ENCODE measurements around the gene VAV3. TPM values are rescaled to one million over a fixed set of nuclear protein-coding genes. Genes with fewer than 3 reads are reported as not detected.

The VAV3 gene
- total and polyA plus RNA-seq, 10 donors: 10.5 to 63.0 (median 38.8) TPM

- H3K36me3 ChIP-seq: no peaks in the 10 kb centered on the region
- WGBS, 5 donors: 43 to 62% (median 60%) methylated on average over 6 of the region's 6 CpGs
- intact Hi-C loops (cut with DNase I; ENCODE audit: low total_unique reads): no loop called here
- H3K4me3 ChIP-seq: no peak overlapping the region
- H3K9me3 ChIP-seq: no peaks in the 10 kb centered on the region
- TF ChIP-seq POLR2AphosphoS5 (IDR thresholded peaks at IDR 0.05) (no peak), POLR2A (IDR thresholded peaks at IDR 0.05) (no peak)
- TF ChIP-seq, protein P1, sequence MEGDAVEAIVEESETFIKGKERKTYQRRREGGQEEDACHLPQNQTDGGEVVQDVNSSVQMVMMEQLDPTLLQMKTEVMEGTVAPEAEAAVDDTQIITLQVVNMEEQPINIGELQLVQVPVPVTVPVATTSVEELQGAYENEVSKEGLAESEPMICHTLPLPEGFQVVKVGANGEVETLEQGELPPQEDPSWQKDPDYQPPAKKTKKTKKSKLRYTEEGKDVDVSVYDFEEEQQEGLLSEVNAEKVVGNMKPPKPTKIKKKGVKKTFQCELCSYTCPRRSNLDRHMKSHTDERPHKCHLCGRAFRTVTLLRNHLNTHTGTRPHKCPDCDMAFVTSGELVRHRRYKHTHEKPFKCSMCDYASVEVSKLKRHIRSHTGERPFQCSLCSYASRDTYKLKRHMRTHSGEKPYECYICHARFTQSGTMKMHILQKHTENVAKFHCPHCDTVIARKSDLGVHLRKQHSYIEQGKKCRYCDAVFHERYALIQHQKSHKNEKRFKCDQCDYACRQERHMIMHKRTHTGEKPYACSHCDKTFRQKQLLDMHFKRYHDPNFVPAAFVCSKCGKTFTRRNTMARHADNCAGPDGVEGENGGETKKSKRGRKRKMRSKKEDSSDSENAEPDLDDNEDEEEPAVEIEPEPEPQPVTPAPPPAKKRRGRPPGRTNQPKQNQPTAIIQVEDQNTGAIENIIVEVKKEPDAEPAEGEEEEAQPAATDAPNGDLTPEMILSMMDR (IDR thresholded peaks at IDR 0.05 in 8 of 11, conservative IDR thresholded peaks at IDR 0.05 in 3 of 11): no peak
- no peaks in the 10 kb centered on the region for H3K27me3 ChIP-seq (replicated peaks in 1 of 7)
- H3K27ac ChIP-seq: no peak overlapping the region
- H3K4me1 ChIP-seq: no peaks in the 10 kb centered on the region
- DNase-seq: no peak
Observed at GRCh38 chr1:107535091-107535490, 429.9 kb downstream of the VAV3 start.

- DNase-seq: no peak
- WGBS, 5 donors: 91 to 100% (median 95%) methylated on average over 1 of the region's 1 CpG
- Histone ChIP-seq H3K9me3 (no peaks in the 10 kb centered on the region), H3K4me1 (no peaks in the 10 kb centered on the region), H3K27me3 (replicated peaks in 1 of 7) (no peaks in the 10 kb centered on the region), H3K36me3 (no peaks in the 10 kb centered on the region), H3K27ac (no peak overlapping the region), H3K4me3 (no peak overlapping the region)
- TF ChIP-seq POLR2AphosphoS5 (IDR thresholded peaks at IDR 0.05) (no peak), POLR2A (IDR thresholded peaks at IDR 0.05) (no peak)
- TF ChIP-seq, protein P1 (IDR thresholded peaks at IDR 0.05 in 8 of 11, conservative IDR thresholded peaks at IDR 0.05 in 3 of 11): no peak
- intact Hi-C loops (cut with DNase I; ENCODE audit: low total_unique reads): no loop called here
Observed at GRCh38 chr1:107534632-107535031, 430.3 kb downstream of the VAV3 start.

GRCh38 chr1:107533436-107533835 lies 431.5 kb downstream of the VAV3 start:
- Histone ChIP-seq H3K9me3 (no peaks in the 10 kb centered on the region), H3K27me3 (replicated peaks in 1 of 7) (no peaks in the 10 kb centered on the region), H3K27ac (no peak overlapping the region), H3K4me3 (no peak overlapping the region), H3K36me3 (no peaks in the 10 kb centered on the region), H3K4me1 (peaks cover 0 to 3% (median 0%) of the 10 kb centered on the region in 6 donors)
- TF ChIP-seq, protein P1 (IDR thresholded peaks at IDR 0.05 in 8 of 11, conservative IDR thresholded peaks at IDR 0.05 in 3 of 11): no peak
- TF ChIP-seq POLR2A (IDR thresholded peaks at IDR 0.05) (no peak), POLR2AphosphoS5 (IDR thresholded peaks at IDR 0.05) (no peak)
- intact Hi-C loops (cut with DNase I; ENCODE audit: low total_unique reads): no loop called here
- WGBS, 5 donors: 63 to 79% (median 74%) methylated on average over 2 of the region's 2 CpGs
- DNase-seq: no peak

DNA sequence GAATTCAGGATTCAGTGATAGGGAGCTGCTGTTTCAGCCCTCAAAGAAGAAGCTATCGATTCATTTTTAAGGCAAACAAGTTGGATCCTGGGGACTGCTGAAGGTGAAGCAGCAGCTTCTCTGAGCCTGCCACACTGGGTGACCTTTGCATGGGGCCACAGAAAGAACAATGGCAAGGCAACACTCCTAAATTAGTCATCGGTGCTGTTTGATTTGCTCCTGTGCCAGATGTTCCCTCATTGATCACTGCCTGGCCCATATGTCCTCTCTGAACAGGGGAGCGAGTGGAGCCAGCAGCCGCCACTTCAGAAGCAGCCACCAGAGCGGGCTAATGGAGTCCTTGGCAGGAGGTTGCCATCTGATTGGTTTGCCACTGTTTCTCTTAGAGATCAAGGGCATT lies 432.7 kb downstream of the VAV3 start:
- TF ChIP-seq, protein P1 (IDR thresholded peaks at IDR 0.05 in 8 of 11, conservative IDR thresholded peaks at IDR 0.05 in 3 of 11): no peak
- TF ChIP-seq POLR2AphosphoS5 (IDR thresholded peaks at IDR 0.05): no peak
- no peak for TF ChIP-seq POLR2A (IDR thresholded peaks at IDR 0.05)
- Histone ChIP-seq H3K27ac (no peak overlapping the region), H3K4me3 (no peak overlapping the region), H3K36me3 (no peaks in the 10 kb centered on the region), H3K27me3 (replicated peaks in 1 of 7) (no peaks in the 10 kb centered on the region), H3K4me1 (peaks cover 0 to 3% (median 0%) of the 10 kb centered on the region in 6 donors), H3K9me3 (no peaks in the 10 kb centered on the region)
- 74 to 85% (median 80%) methylated on average over 5 of the region's 5 CpGs for WGBS, 5 donors
- intact Hi-C loops (cut with DNase I; ENCODE audit: low total_unique reads): no loop called here
- DNase-seq: no peak

All from spleen (tissue), 11 donors.